GM23248 (cell line): ENCODE data around the gene RIMS4.

Experiments
- EZH2 ChIP-seq: fragments of 200-600 bp; sonication (generic); IDR thresholded peaks from 2 replicates; pipeline ENCODE4 v1.6.1; 2018; ENCODE audit warnings: antibody characterized with exemption, mild to moderate bottlenecking; ENCODE audit not compliant: insufficient read depth, poor library complexity, severe bottlenecking
- EZH2phosphoT487 ChIP-seq: fragments of 200-600 bp; sonication (generic); IDR thresholded peaks from 2 replicates; pipeline ENCODE4 v1.6.1; 2018; ENCODE audit warnings: antibody characterized with exemption, moderate library complexity, mild to moderate bottlenecking, low read depth; ENCODE audit not compliant: insufficient read depth

GRCh38 chr20:44768854-44769480, 41.4 kb downstream of the RIMS4 start:
- TF ChIP-seq EZH2 (no peak), EZH2phosphoT487 (no peak)
